Measurements from ENCODE around the gene RALGPS1.

RALGPS1 gene

DNA sequence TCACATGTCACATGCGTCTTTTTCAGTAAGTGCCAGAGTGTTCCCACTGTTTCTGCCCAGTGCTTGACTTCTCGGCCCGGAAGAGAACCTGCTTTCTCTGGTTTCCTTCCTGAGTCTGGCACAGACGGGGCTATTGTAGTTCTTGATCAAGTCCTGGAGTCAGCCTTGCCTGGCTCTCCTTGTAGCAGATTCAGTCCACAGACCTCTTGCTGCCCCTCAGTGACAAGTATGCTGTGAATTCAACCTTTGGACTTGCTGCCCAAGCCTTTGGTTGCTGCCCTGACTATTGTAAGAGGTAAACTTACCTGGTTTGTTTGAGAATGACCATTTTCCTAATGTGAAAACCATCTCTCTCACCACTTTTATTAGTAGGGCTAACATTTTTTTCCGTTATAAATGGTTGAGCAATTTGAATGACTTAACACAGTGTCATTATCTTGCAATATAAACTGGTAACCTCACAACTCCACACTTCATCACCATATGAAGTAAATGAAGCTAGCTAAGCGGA, 29.4 kb upstream of the RALGPS1 start:
- Mint-ChIP-seq H3K9me3 (no peaks in the 10 kb centered on the region), H3K4me1 (no peaks in the 10 kb centered on the region), H3K27ac (no peak overlapping the region), H3K36me3 (peaks cover 8% of the 10 kb centered on the region), H3K27me3 (no peaks in the 10 kb centered on the region), H3K4me3 (no peak overlapping the region)
- DNase-seq (ENCODE audit: low spot score in 2 of 2) (no peak), ATAC-seq (ENCODE audit: low read depth) (no peak)

DNA sequence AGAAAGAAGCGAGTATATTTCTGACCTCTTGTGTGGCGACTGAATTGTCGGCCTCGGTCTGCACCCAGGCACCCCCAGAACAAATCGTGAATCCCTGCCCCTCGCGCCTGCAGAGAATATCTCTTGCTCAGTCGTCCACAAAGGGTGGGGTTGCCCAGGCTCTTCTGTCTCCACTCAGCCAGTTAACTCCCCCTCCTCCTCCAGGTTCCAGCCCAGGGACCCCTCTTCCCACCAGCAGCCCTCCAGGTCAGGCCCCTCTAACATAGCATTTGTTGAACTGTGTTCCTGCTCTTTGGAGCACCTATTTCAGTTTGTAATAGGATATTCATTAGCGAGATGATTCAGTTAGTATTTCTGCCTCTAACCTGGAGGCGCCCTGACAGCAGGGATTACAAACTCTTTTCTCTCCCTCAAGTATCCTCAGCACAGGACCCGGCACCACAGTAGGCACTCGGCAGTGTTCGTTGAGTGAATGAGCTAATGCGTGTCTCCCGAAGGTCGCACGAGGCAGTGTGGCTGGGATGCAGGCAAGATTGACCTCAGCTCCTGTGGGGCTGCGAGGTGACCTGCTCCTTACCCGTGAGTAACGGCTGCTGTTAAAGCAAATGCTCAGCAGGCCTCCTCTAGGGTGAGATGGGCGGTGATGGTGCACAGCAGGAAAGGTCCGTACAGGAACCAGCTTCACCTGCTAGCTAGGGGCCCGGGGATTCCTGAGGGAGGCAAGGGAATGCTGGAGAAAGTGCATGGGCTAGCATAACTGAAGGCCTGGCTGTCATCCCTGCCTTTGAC, 28.4 kb upstream of the RALGPS1 start:
- H3K36me3 Mint-ChIP-seq = peaks cover 2% of the 10 kb centered on the region
- DNase-seq (ENCODE audit: low spot score in 2 of 2) = no peak
- H3K27me3 Mint-ChIP-seq = no peaks in the 10 kb centered on the region
- no peak overlapping the region for H3K4me3 Mint-ChIP-seq
- ATAC-seq (ENCODE audit: low read depth) = no peak
- no peaks in the 10 kb centered on the region for H3K9me3 Mint-ChIP-seq
- no peaks in the 10 kb centered on the region for H3K4me1 Mint-ChIP-seq
- H3K27ac Mint-ChIP-seq = no peak overlapping the region

DNA sequence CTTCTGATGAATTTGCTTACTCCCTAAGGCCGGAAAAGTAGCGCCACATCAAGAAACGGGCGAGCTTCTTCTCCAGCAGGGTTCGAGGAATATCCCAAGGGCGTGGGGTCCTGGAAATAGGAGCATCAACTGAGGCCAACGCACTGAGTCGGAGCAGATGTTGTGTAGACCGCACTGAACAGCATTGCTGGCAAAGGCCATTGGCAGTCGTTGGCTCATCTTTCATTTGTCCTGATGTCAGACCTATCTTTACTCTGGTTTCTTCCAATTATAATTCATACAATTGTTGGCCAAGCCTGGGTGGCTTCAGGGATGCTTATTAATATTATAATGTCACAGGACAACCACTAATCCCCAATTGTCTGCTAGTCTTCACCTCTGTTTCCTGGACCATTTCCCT, 27.7 kb upstream of the RALGPS1 start:
- Mint-ChIP-seq H3K27me3 (no peaks in the 10 kb centered on the region), H3K27ac (no peak overlapping the region), H3K36me3 (peaks cover under 1% of the 10 kb centered on the region), H3K9me3 (no peaks in the 10 kb centered on the region), H3K4me3 (no peak overlapping the region), H3K4me1 (no peaks in the 10 kb centered on the region)
- no peak for ATAC-seq (ENCODE audit: low read depth)
- DNase-seq (ENCODE audit: low spot score in 2 of 2) = no peak

DNA sequence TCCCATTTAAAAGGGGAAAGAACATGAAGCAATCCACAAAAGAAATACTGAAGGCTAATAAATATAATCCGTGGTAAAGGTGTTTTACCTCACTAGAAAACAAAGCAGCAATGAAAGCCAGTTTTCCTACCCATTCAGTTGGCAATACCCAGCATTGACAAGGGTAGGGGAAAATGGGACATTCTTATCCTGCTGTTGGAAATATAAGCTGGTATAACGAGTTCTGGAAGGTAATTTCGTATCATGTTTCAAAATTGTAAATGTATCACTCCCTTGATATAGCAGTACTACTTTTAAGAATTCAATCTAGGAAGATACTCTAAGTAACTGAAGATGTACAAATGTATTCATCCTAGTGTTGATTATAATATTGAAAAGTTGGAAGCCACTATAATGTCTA, 22.9 kb upstream of the RALGPS1 start:
- peaks cover 5% of the 10 kb centered on the region for H3K27me3 Mint-ChIP-seq
- no peak overlapping the region for H3K27ac Mint-ChIP-seq
- H3K36me3 Mint-ChIP-seq = no peaks in the 10 kb centered on the region
- DNase-seq (ENCODE audit: low spot score in 2 of 2) = no peak
- no peak for ATAC-seq (ENCODE audit: low read depth)
- H3K4me1 Mint-ChIP-seq = no peaks in the 10 kb centered on the region
- H3K4me3 Mint-ChIP-seq = no peak overlapping the region
- H3K9me3 Mint-ChIP-seq = no peaks in the 10 kb centered on the region

DNA sequence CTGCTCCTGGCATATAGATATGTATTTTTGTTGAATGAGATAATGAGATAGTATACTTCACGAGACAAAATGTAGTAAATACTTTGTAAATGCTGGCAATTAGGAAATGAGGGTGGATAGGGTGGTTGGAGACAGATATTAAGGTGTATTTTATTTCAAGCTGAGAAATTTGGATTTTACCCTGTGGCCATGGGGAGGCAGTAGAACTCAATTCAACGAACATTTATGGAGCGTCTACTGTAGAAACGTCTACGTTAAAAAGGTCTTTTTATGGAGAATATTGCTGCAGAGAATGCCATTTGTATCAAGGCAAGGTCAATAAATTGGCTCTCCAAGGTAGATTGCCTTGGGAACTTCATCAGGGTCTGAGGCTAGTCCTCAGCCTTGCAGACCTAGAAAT, 21.5 kb upstream of the RALGPS1 start:
- DNase-seq (ENCODE audit: low spot score in 2 of 2) (no peak), ATAC-seq (ENCODE audit: low read depth) (no peak)
- Mint-ChIP-seq H3K36me3 (peaks cover 2% of the 10 kb centered on the region), H3K4me1 (no peaks in the 10 kb centered on the region), H3K4me3 (no peak overlapping the region), H3K27ac (no peak overlapping the region), H3K9me3 (no peaks in the 10 kb centered on the region), H3K27me3 (peaks cover 11% of the 10 kb centered on the region)

DNA sequence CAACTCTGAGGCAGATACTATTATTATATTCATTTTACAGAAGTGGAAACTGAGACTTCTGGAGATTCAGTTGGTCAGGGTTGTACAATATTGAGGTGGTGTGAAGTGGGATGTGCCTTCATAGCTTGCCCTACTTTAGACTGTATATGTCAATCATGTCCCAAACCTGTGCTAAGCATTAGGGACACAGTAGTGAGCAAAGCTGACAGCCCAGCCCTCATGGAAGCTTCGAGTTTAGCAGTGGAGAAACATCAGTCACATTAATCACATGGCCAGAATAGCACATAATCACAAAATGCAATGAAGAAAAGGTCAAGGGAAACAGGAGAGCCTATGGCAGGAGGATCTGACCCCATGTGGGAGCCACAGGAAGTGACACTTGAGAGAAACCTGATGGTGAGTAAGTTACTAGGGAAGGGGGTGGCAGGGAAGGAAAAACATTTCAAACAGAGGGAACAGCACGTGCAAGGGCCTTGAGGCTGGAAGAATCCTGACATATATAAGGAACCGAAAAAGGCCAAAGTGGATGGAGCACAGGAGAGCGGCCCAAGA, 20.5 kb upstream of the RALGPS1 start:
- peaks cover 11% of the 10 kb centered on the region for H3K27me3 Mint-ChIP-seq
- H3K4me1 Mint-ChIP-seq = no peaks in the 10 kb centered on the region
- DNase-seq (ENCODE audit: low spot score in 2 of 2) = no peak
- H3K9me3 Mint-ChIP-seq = no peaks in the 10 kb centered on the region
- ATAC-seq (ENCODE audit: low read depth) = no peak
- peak overlapping the region; percentile 33 for H3K27ac Mint-ChIP-seq
- peaks cover 2% of the 10 kb centered on the region for H3K36me3 Mint-ChIP-seq
- H3K4me3 Mint-ChIP-seq = no peak overlapping the region

DNA sequence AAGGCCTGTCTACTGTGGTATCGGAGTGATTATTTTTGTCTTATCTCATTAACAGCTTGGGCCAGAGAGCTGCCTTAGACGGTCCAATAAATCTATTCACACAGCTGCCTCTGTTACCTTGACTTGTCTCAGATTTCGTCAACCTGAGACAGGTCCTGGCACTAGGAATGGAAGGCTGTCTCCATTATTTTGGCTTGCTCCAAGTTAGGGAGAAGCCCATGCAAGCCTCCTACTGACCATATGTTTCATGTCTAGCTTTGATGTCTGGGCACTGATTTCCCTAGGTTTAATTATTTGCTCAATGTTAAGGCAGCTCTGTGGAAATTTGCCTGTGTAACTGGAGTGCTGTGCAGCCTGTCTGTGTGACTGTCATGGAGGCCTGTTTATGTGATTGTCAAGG, 12.4 kb upstream of the RALGPS1 start:
- H3K27me3 Mint-ChIP-seq = peaks cover 9% of the 10 kb centered on the region
- no peak for ATAC-seq (ENCODE audit: low read depth)
- no peak overlapping the region for H3K27ac Mint-ChIP-seq

DNA sequence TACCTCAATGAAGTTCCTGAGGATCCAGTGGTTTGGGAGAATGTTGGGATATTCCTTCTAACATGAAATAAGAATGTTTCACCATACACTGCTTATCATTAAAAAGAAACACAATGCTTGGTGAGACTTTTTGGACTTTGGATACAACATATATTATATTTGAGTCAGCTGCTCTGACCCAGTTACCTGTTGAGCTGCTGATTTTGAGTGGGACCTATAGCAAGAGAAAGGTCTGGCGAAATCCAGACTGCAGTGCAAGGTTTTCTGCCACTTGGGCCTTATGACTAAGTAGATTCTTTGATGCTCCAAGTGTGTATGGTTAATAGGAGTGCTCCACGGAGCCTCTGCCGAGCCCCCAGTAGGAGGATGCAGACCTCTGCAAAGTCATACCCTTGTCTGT, 10.0 kb upstream of the RALGPS1 start:
- Mint-ChIP-seq H3K9me3 (peaks cover 3% of the 10 kb centered on the region), H3K27ac (no peak overlapping the region), H3K4me1 (no peaks in the 10 kb centered on the region), H3K27me3 (peaks cover 13% of the 10 kb centered on the region), H3K4me3 (no peak overlapping the region), H3K36me3 (peaks cover 2% of the 10 kb centered on the region)
- DNase-seq (ENCODE audit: low spot score in 2 of 2) (no peak), ATAC-seq (ENCODE audit: low read depth) (no peak)

More for the DNA sequence above, 12.4 kb upstream of the RALGPS1 start:
- Mint-ChIP-seq H3K4me1 (no peaks in the 10 kb centered on the region), H3K9me3 (peaks cover 3% of the 10 kb centered on the region), H3K36me3 (peaks cover 2% of the 10 kb centered on the region), H3K4me3 (no peak overlapping the region)
- no peak for DNase-seq (ENCODE audit: low spot score in 2 of 2)

DNA sequence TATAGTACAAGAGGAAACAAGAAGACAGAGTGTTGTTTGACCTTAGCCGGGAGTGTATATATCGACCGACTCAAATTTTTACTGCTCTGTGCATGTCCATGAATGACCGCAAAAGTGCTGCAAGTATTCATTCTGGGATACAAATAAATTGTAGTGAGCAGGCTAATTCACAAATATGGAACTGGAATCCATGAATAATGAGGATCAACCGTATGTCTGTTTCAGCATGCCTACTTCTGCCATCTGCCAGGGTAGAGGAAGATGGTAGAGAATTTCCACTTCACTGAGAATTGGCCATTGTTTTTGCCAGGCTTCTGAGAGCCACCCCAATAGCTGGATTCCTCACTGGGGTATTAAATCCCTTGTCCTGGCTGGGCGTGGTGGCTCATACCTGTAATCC, 8.5 kb upstream of the RALGPS1 start:
- ATAC-seq (ENCODE audit: low read depth) (no peak), DNase-seq (ENCODE audit: low spot score in 2 of 2) (no peak)
- H3K4me1 Mint-ChIP-seq = no peaks in the 10 kb centered on the region
- H3K27ac Mint-ChIP-seq = no peak overlapping the region
- H3K36me3 Mint-ChIP-seq = peaks cover 3% of the 10 kb centered on the region
- no peak overlapping the region for H3K4me3 Mint-ChIP-seq
- peaks cover 15% of the 10 kb centered on the region for H3K27me3 Mint-ChIP-seq
- H3K9me3 Mint-ChIP-seq = peaks cover 2% of the 10 kb centered on the region

DNA sequence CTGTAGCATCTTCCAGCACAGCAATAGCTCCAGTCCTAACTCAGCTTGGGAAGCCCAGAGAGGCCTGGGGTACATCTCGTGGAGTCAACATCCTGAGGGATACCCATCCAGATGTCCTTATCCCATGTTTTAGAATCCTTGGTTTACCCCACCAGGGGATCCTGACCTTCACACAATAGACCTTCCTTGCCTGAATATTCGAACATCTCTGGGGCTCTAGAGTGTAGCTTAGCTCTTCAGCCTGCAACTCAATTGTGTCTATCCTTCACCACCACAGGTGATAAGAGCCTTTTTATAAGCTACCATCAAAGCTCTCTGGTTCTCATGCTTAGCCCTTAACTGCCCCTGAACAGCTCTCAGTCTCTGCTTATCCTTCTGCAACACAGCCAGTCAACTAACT, 7.5 kb upstream of the RALGPS1 start:
- peaks cover under 1% of the 10 kb centered on the region for H3K9me3 Mint-ChIP-seq
- H3K36me3 Mint-ChIP-seq = peaks cover 2% of the 10 kb centered on the region
- no peak overlapping the region for H3K4me3 Mint-ChIP-seq
- peaks cover 17% of the 10 kb centered on the region for H3K27me3 Mint-ChIP-seq
- DNase-seq (ENCODE audit: low spot score in 2 of 2) (no peak), ATAC-seq (ENCODE audit: low read depth) (no peak)
- no peaks in the 10 kb centered on the region for H3K4me1 Mint-ChIP-seq
- no peak overlapping the region for H3K27ac Mint-ChIP-seq

DNA sequence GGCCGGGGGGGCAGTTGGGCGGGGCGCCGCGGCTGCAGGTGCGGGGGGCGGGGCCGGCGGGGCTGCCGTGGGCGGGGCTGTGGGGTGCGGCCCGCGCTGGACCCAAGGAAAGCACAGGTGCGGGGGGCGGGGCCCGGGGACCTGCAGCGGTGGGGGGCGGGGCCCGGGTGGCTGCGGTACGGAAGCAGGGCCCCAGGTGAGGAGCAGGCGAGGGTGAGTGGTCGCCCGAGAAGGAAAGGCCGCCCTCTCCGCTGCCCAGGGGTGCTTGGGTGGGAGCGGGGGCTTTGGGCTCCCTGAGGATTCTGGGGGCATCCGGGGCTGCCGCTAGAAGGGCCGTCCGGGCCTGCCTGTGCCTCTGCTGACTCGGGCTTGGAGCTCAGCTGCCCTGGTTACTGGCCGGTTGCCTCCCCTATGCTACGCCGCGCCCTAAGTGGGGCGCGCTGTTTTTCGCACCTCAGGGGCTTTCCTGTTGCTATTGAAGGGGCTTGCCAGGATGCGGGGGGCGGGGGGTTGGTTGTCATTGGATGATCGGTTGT, 767 bp downstream of the RALGPS1 start:
- ATAC-seq (ENCODE audit: low read depth) (peak; percentile 27), DNase-seq (ENCODE audit: low spot score in 2 of 2) (peak in 1 of 2 donors; percentile 53)
- H3K36me3 Mint-ChIP-seq = peaks cover 6% of the 10 kb centered on the region
- H3K4me1 Mint-ChIP-seq = peaks cover 5% of the 10 kb centered on the region
- peak overlapping the region; percentile 80 for H3K4me3 Mint-ChIP-seq
- H3K27me3 Mint-ChIP-seq = peaks cover 4% of the 10 kb centered on the region
- peaks cover 2% of the 10 kb centered on the region for H3K9me3 Mint-ChIP-seq
- H3K27ac Mint-ChIP-seq = peak overlapping the region; percentile 69

DNA sequence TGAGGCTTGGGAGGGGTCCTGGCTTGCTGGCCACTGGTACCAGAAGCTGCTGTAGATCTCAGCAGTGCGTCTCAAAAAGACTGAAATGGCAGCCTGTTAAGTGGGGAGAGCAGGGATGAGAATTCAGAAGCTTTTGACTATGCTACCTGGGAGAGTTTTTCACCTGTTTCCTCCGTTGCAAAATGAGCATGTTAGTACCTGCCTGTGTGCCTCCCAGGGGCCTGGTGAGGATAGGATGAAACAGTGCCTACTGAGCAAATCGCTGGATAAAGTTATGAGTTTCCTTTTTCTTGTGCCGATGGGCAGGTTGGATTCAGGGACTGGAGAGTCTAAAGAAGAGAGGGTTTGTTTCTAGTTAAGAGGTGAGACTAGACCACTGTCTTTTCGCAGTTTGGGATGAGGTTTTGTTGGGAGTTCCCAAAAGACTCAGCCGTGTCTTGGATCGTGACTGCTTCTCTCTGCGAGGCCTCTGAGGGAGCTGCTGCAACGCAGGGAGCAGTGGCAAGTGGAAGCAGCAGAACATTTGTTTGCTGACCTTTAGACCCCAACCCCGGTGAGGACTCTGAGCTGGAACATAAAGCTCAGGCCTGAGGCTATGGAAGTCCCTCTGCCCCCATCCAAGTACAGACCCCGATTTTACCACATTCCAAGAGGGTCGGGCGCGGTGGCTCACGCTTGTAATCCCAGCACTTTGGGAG, 1.4 kb downstream of the RALGPS1 start:
- H3K4me3 Mint-ChIP-seq = peak overlapping the region; percentile 80
- peak overlapping the region; percentile 69 for H3K27ac Mint-ChIP-seq
- peaks cover 5% of the 10 kb centered on the region for H3K4me1 Mint-ChIP-seq
- no peak for ATAC-seq (ENCODE audit: low read depth)
- H3K27me3 Mint-ChIP-seq = peaks cover 4% of the 10 kb centered on the region
- peaks cover 7% of the 10 kb centered on the region for H3K36me3 Mint-ChIP-seq
- peaks cover 2% of the 10 kb centered on the region for H3K9me3 Mint-ChIP-seq
- no peak for DNase-seq (ENCODE audit: low spot score in 2 of 2)

DNA sequence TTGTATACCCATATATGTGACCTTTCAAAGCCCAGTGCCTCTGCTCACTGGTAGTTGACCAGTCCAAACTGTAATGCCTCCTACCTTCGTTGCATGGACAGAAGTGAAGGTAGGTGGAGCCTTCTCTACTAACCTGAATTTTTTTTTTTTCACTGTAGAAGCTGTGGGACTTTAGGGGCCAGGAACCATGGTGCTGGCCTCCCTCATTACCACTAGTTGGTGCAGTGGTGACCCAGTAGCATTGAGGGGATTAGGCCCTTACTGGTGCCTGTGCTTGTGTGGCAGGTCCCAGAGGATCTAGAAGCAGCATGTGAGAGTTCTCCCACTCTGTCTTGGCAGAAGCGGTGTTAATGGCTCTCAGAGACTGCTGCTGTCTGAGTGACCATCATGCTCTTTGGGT, 2.3 kb downstream of the RALGPS1 start:
- DNase-seq (ENCODE audit: low spot score in 2 of 2) = no peak
- H3K27me3 Mint-ChIP-seq = peaks cover 2% of the 10 kb centered on the region

DNA sequence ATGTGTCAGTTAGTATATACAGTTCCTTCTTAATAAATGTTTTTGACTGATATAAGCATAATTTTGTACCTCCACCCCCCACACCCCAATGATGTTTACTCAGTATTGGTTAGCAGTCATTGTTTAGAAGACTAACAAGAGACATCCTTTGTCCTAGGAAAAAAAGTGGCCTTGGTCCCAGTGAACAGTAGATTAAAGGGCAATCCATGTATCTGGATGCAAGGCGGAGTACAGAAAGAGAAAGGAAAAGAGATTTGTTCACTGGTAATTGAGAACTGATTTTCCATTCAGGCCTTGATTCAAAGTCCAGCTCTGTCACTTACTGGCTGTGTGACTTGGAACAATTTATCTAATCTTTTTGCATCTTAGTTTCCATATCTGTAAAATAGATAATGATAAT, 4.6 kb downstream of the RALGPS1 start:
- Mint-ChIP-seq H3K27ac (no peak overlapping the region), H3K27me3 (no peaks in the 10 kb centered on the region), H3K4me1 (peaks cover 5% of the 10 kb centered on the region), H3K4me3 (no peak overlapping the region), H3K9me3 (no peaks in the 10 kb centered on the region), H3K36me3 (peaks cover 7% of the 10 kb centered on the region)
- DNase-seq (ENCODE audit: low spot score in 2 of 2) (no peak), ATAC-seq (ENCODE audit: low read depth) (no peak)

More for the DNA sequence above, 2.3 kb downstream of the RALGPS1 start:
- Mint-ChIP-seq H3K9me3 (peaks cover 2% of the 10 kb centered on the region), H3K36me3 (peaks cover 7% of the 10 kb centered on the region), H3K27ac (no peak overlapping the region), H3K4me1 (peaks cover 5% of the 10 kb centered on the region), H3K4me3 (no peak overlapping the region)
- ATAC-seq (ENCODE audit: low read depth) = no peak
